HepG2 (cell line): ENCODE data around the gene EIF6. TPM values are rescaled to one million over a fixed set of nuclear protein-coding genes. Genes with fewer than 3 reads are reported as not detected.

ENCODE experiments used
- EED ChIP-seq: sonication (generic); formaldehyde crosslinking; IDR thresholded peaks from 2 replicates; pipeline ENCODE4 v1.5.0; 2020; ENCODE audit warnings: mild to moderate bottlenecking, missing genetic modification reagents
- ISL2 ChIP-seq: sonication (generic); formaldehyde crosslinking; IDR thresholded peaks from 2 replicates; pipeline ENCODE4 v1.5.0; 2020; ENCODE audit warnings: missing genetic modification reagents
- NFKBIZ ChIP-seq: IDR thresholded peaks from 2 replicates; pipeline ENCODE4 v1.6.1; 2018; ENCODE audit warnings: missing genetic modification reagents, missing compliant biosample characterization
- RFX5 ChIP-seq: IDR thresholded peaks from 2 replicates; pipeline ENCODE4 v1.6.1; 2011; ENCODE audit warnings: low read depth, low read length, improper control_type of control experiment
- ZNF224 ChIP-seq: sonication (generic); formaldehyde crosslinking; IDR thresholded peaks from 2 replicates; pipeline ENCODE4 v1.5.0; 2020; ENCODE audit warnings: mild to moderate bottlenecking, missing genetic modification reagents
- ZNF570 ChIP-seq: sonication (generic); formaldehyde crosslinking; IDR thresholded peaks from 2 replicates; pipeline ENCODE4 v1.4.0; 2020; ENCODE audit warnings: mild to moderate bottlenecking, missing genetic modification reagents, borderline replicate concordance
- polyA plus RNA-seq, 8 experiments: library from polyadenylated mRNA; depleted of rRNA in 3 of 8; stranded (reverse) in 7 of 8; unstranded in 1 of 8; fragments of >200 nt; fragmentation: Illumina TruSeq in 4 of 8; extraction: Trizol in 4 of 8; gene quantifications; 2 replicates each; pipeline versions ENCODE4 v1.2.1 to v1.2.3, GENCODE V29; 2011 to 2016; ENCODE audit warnings: low read depth in 4 of 8, missing spikeins in 1 of 8, mixed read lengths in 1 of 8; ENCODE audit not compliant: insufficient read depth in 1 of 8
- total RNA-seq, 5 experiments: library from RNA; depleted of rRNA; stranded (reverse); fragments of >200 nt; fragmentation: Illumina TruSeq; extraction: Trizol; gene quantifications; 2 replicates each; pipeline ENCODE4 v1.2.3, GENCODE V29; 2016; ENCODE audit warnings: low read depth in 1 of 5
- TF ChIP-seq, protein P1 (sequence below): sonication (generic); formaldehyde crosslinking; IDR thresholded peaks from 2 replicates; pipeline ENCODE4 v1.9.0; 2021; ENCODE audit warnings: missing genetic modification reagents, borderline replicate concordance
- TF ChIP-seq, protein P2 (sequence below): sonication (generic); formaldehyde crosslinking; IDR thresholded peaks from 2 replicates; pipeline ENCODE4 v1.4.0; 2020; ENCODE audit warnings: missing genetic modification reagents
- TF ChIP-seq, protein P3 (sequence below): sonication (generic); formaldehyde crosslinking; IDR thresholded peaks from 2 replicates; pipeline ENCODE4 v1.4.0; 2020; ENCODE audit warnings: missing genetic modification reagents

EIF6 gene
- total and polyA plus RNA-seq, 2 of the 13 experiments (the other 11 are each of a cell fraction or from before 2014, with no cell fraction given): 462 to 466 TPM

DNA sequence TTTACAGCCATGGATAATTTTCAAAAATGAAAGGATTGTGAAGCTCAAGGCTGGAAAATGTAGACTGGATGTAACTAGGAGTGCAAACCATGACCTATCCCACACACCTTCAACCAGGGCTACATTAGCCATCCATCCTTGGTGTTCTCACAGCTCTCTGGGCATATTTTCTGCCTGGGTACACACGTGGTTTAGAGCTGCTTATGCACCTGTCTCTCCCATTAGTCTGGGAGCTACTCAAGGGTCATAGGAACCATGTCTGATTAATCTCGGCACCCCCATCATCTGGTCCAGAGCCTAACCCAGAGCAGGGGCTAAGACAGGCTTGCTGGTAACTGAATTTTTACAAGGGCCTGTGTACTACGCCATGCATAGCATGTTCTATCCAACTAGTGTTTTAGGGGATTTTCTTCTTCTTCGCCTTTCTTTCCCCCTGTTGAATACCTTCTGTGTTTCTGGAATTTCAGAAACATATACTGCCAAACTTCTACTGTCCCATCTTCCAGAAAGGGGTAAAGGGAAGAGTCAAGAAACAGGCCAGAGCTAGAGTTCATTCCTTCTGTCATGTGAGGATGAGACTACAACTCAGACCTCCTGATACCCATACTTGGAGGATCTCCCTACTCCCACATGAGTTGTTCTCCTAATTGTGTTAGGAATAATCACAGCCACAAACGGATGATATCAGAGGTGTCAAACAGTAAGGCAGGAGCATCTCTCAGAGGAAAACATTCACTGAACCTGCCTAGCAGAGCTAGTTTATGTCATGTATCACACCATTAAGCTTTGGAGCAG is 33.0 kb upstream of the EIF6 start (continued):
- TF ChIP-seq, protein P1, sequence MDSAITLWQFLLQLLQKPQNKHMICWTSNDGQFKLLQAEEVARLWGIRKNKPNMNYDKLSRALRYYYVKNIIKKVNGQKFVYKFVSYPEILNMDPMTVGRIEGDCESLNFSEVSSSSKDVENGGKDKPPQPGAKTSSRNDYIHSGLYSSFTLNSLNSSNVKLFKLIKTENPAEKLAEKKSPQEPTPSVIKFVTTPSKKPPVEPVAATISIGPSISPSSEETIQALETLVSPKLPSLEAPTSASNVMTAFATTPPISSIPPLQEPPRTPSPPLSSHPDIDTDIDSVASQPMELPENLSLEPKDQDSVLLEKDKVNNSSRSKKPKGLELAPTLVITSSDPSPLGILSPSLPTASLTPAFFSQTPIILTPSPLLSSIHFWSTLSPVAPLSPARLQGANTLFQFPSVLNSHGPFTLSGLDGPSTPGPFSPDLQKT (CRISPR knock-in tag): no peak
- TF ChIP-seq ZNF570 (CRISPR knock-in tag): no peak
- no peak for TF ChIP-seq ZNF224 (CRISPR knock-in tag)
- TF ChIP-seq, protein P2, sequence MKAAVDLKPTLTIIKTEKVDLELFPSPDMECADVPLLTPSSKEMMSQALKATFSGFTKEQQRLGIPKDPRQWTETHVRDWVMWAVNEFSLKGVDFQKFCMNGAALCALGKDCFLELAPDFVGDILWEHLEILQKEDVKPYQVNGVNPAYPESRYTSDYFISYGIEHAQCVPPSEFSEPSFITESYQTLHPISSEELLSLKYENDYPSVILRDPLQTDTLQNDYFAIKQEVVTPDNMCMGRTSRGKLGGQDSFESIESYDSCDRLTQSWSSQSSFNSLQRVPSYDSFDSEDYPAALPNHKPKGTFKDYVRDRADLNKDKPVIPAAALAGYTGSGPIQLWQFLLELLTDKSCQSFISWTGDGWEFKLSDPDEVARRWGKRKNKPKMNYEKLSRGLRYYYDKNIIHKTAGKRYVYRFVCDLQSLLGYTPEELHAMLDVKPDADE (CRISPR knock-in tag): no peak
- no peak for TF ChIP-seq NFKBIZ (CRISPR knock-in tag)
- TF ChIP-seq EED (CRISPR knock-in tag): no peak
- TF ChIP-seq, protein P3, sequence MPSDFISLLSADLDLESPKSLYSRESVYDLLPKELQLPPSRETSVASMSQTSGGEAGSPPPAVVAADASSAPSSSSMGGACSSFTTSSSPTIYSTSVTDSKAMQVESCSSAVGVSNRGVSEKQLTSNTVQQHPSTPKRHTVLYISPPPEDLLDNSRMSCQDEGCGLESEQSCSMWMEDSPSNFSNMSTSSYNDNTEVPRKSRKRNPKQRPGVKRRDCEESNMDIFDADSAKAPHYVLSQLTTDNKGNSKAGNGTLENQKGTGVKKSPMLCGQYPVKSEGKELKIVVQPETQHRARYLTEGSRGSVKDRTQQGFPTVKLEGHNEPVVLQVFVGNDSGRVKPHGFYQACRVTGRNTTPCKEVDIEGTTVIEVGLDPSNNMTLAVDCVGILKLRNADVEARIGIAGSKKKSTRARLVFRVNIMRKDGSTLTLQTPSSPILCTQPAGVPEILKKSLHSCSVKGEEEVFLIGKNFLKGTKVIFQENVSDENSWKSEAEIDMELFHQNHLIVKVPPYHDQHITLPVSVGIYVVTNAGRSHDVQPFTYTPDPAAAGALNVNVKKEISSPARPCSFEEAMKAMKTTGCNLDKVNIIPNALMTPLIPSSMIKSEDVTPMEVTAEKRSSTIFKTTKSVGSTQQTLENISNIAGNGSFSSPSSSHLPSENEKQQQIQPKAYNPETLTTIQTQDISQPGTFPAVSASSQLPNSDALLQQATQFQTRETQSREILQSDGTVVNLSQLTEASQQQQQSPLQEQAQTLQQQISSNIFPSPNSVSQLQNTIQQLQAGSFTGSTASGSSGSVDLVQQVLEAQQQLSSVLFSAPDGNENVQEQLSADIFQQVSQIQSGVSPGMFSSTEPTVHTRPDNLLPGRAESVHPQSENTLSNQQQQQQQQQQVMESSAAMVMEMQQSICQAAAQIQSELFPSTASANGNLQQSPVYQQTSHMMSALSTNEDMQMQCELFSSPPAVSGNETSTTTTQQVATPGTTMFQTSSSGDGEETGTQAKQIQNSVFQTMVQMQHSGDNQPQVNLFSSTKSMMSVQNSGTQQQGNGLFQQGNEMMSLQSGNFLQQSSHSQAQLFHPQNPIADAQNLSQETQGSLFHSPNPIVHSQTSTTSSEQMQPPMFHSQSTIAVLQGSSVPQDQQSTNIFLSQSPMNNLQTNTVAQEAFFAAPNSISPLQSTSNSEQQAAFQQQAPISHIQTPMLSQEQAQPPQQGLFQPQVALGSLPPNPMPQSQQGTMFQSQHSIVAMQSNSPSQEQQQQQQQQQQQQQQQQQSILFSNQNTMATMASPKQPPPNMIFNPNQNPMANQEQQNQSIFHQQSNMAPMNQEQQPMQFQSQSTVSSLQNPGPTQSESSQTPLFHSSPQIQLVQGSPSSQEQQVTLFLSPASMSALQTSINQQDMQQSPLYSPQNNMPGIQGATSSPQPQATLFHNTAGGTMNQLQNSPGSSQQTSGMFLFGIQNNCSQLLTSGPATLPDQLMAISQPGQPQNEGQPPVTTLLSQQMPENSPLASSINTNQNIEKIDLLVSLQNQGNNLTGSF: no peak
- TF ChIP-seq RFX5: no peak
- TF ChIP-seq ISL2 (CRISPR knock-in tag): no peak
- TF ChIP-seq, all 625 proteins: peak for 0
